Measurements from ENCODE around the gene ADGRB3. TPM values are rescaled to one million over a fixed set of nuclear protein-coding genes. Genes with fewer than 3 reads are reported as not detected.
"Not testable (repeated sequence)": the region's sequence is repeated elsewhere in the genome, so short reads cannot be mapped to it uniquely, and the experiment has no call there.

ADGRB3 gene
- total and polyA plus RNA-seq, 10 of the 15 experiments (the other 5 are each of a cell fraction or from before 2014, with no cell fraction given), result 0.03 to 0.06 TPM; not detected in 8

- TF ChIP-seq BHLHE40 (IDR thresholded peaks at IDR 0.05; ENCODE audit: borderline replicate concordance in 1 of 2, low read depth in 2 of 2, low read length in 1 of 2) (no peak), EED (IDR thresholded peaks at IDR 0.05; ENCODE audit: low read depth) (no peak)
These were observed 111.3 kb downstream of the ADGRB3 start (continued) for GRCh38 chr6:68746376-68746775.

- TF ChIP-seq SREBF1 (IDR thresholded peaks at IDR 0.05; ENCODE audit: low read length), result no peak
- no peak for TF ChIP-seq HDAC6 (IDR thresholded peaks at IDR 0.05; ENCODE audit: unreplicated experiment)
- no peak for TF ChIP-seq WRNIP1 (IDR thresholded peaks at IDR 0.05; ENCODE audit: borderline replicate concordance, low read depth, low read length)
- Histone ChIP-seq H3K4me3 (no peak overlapping the region), H3K27ac (ENCODE audit: control insufficient read depth, insufficient read depth) (no peak overlapping the region), H3K4me2 (ENCODE audit: control insufficient read depth, insufficient read depth) (no peak overlapping the region), H2AFZ (ENCODE audit: control insufficient read depth, low read depth, low read length) (no peak overlapping the region), H3K79me2 (ENCODE audit: control insufficient read depth, insufficient read depth, low read length) (no peaks in the 10 kb centered on the region), H3K4me1 (ENCODE audit: control insufficient read depth, insufficient read depth, low read length) (no peaks in the 10 kb centered on the region), H3K9ac (ENCODE audit: control insufficient read depth, insufficient read depth, low read length) (no peak overlapping the region), H3K9me3 (replicated peaks; ENCODE audit: control insufficient read depth, insufficient read depth, low read length) (no peaks in the 10 kb centered on the region), H3K27me3 (replicated peaks in 1 of 2; ENCODE audit: control insufficient read depth in 2 of 2, insufficient read depth in 2 of 2, low read length in 1 of 2) (no peaks in the 10 kb centered on the region), H4K20me1 (ENCODE audit: control insufficient read depth, insufficient read depth) (no peaks in the 10 kb centered on the region), H3K36me3 (ENCODE audit: control insufficient read depth in 2 of 2, insufficient read depth in 2 of 2, low read length in 1 of 2) (no peaks in the 10 kb centered on the region)
- FAIRE-seq (no peak), DNase-seq (ENCODE audit: low read depth, low spot score) (no peak), ATAC-seq (no peak)
- CTCF ChIA-PET, result no interaction called here
- SMC1A ChIA-PET (ENCODE audit: uncharacterized antibody, unreplicated experiment), result no interaction called here
- in situ Hi-C loops (cut with MboI), result no loop called here
- RAD21 ChIA-PET (ENCODE audit: unreplicated experiment), result no interaction called here
- 21% methylated on average over 1 of the region's 1 CpG for WGBS (ENCODE audit: insufficient coverage, insufficient replicate concordance, low lambda C conversion rate, missing lambda C conversion rate)
- POLR2A ChIA-PET, result no interaction called here
- no TSS peak for BruUV-seq (replicated peaks)
- intact Hi-C loops (cut with micrococcal nuclease; ENCODE audit: unreplicated experiment), result no loop called here
These were observed 112.2 kb downstream of the ADGRB3 start for GRCh38 chr6:68747110-68747790.

GRCh38 chr6:68747832-68748231 is 112.8 kb downstream of the ADGRB3 start:
- POLR2A ChIA-PET; H3K4me3 ChIP-seq; H3K4me1 ChIP-seq (ENCODE audit: control insufficient read depth, insufficient read depth, low read length); intact Hi-C loops (cut with micrococcal nuclease; ENCODE audit: unreplicated experiment); BruUV-seq (replicated peaks); H3K9me3 ChIP-seq (replicated peaks; ENCODE audit: control insufficient read depth, insufficient read depth, low read length); in situ Hi-C loops (cut with MboI); RAD21 ChIA-PET (ENCODE audit: unreplicated experiment); DNase-seq (ENCODE audit: low read depth, low spot score); H4K20me1 ChIP-seq (ENCODE audit: control insufficient read depth, insufficient read depth); H3K27me3 ChIP-seq (replicated peaks in 1 of 2; ENCODE audit: control insufficient read depth in 2 of 2, insufficient read depth in 2 of 2, low read length in 1 of 2); H3K27ac ChIP-seq (ENCODE audit: control insufficient read depth, insufficient read depth); H3K79me2 ChIP-seq (ENCODE audit: control insufficient read depth, insufficient read depth, low read length); H3K36me3 ChIP-seq (ENCODE audit: control insufficient read depth in 2 of 2, insufficient read depth in 2 of 2, low read length in 1 of 2); ATAC-seq; CTCF ChIA-PET; H3K4me2 ChIP-seq (ENCODE audit: control insufficient read depth, insufficient read depth); FAIRE-seq; H2AFZ ChIP-seq (ENCODE audit: control insufficient read depth, low read depth, low read length); H3K9ac ChIP-seq (ENCODE audit: control insufficient read depth, insufficient read depth, low read length): not testable (repeated sequence)
- WGBS (ENCODE audit: insufficient coverage, insufficient replicate concordance, low lambda C conversion rate, missing lambda C conversion rate), result 0% methylated on average over 3 of the region's 3 CpGs
- SMC1A ChIA-PET (ENCODE audit: uncharacterized antibody, unreplicated experiment), result interaction anchor here (0.9 kb wide), 1 partner anchor 30 kb away, joined by 3 read pairs; no protein-coding TSS in a partner anchor
